GM12865 (cell line): Measurements from ENCODE around the gene PRRC1.
"Not testable (repeated sequence)": the region's sequence is repeated elsewhere in the genome, so short reads cannot be mapped to it uniquely, and the experiment has no call there.

ENCODE experiments used
- DNase-seq: peaks from one replicate; pipeline ENCODE4 v3.0.0; 2010; ENCODE audit warnings: low read depth
- H3K4me3 ChIP-seq: 2 replicates; pipeline ENCODE4 v1.5.1; 2011; ENCODE audit warnings: mild to moderate bottlenecking, low read depth, low read length, control low read depth
- CTCF ChIP-seq: IDR thresholded peaks from 2 replicates; pipeline ENCODE4 v1.5.1; 2011; ENCODE audit warnings: low read length, control low read depth, low read depth, inconsistent platforms; ENCODE audit not compliant: insufficient read depth; ENCODE audit errors: missing control alignments

The PRRC1 gene

GRCh38 chr5:127568166-127568565 lies 50.7 kb downstream of the PRRC1 start:
- TF ChIP-seq CTCF = no peak
- no peak for DNase-seq
- H3K4me3 ChIP-seq = no peak overlapping the region

GRCh38 chr5:127569471-127569870 lies 52.0 kb downstream of the PRRC1 start:
- not testable (repeated sequence) for H3K4me3 ChIP-seq, DNase-seq

GRCh38 chr5:127571314-127572131 lies 54.1 kb downstream of the PRRC1 start:
- DNase-seq = peak; percentile 76

GRCh38 chr5:127572930-127573329 lies 55.5 kb downstream of the PRRC1 start:
- DNase-seq = peak; percentile 31
- H3K4me3 ChIP-seq = no peak overlapping the region
- TF ChIP-seq CTCF = no peak

More at GRCh38 chr5:127571314-127572131, 54.1 kb downstream of the PRRC1 start:
- H3K4me3 ChIP-seq = no peak overlapping the region
- TF ChIP-seq CTCF = no peak

GRCh38 chr5:127574852-127575679 lies 57.6 kb downstream of the PRRC1 start:
- H3K4me3 ChIP-seq = no peak overlapping the region
- TF ChIP-seq CTCF = no peak
- DNase-seq = no peak

GRCh38 chr5:127577458-127577857 lies 60.0 kb downstream of the PRRC1 start:
- TF ChIP-seq CTCF = no peak
- H3K4me3 ChIP-seq = no peak overlapping the region
- DNase-seq = no peak

- no peak overlapping the region for H3K4me3 ChIP-seq
- TF ChIP-seq CTCF = no peak
- DNase-seq = no peak
Measured at GRCh38 chr5:127580731-127581130, 63.3 kb downstream of the PRRC1 start.
